ENCODE results near the gene LUZP1.
A peak's percentile ranks its signal among the peaks of the same experiment; 100 is the strongest.

Gene LUZP1

GRCh38 chr1:23168445-23169194, at the start of gene LUZP1:
LUZP1 (minus strand) TSS chr1:23168856.
- DNase-seq (ENCODE audit: low read depth): peak; percentile 97
- H3K4me1 ChIP-seq (ENCODE audit: control insufficient read depth, insufficient read depth, low read length): peaks cover 45% of the 10 kb centered on the region
- no peaks in the 10 kb centered on the region for H3K27me3 ChIP-seq (replicated peaks; ENCODE audit: control insufficient read depth, insufficient read depth, low read length)
- H3K36me3 ChIP-seq (ENCODE audit: control insufficient read depth, insufficient read depth, low read length, severe bottlenecking): no peaks in the 10 kb centered on the region
- H3K9ac ChIP-seq (ENCODE audit: low read length): peak within 1 kb of the TSS; percentile 93
- H3K4me3 ChIP-seq (ENCODE audit: low read length): peak within 1 kb of the TSS; percentile 89
- no peaks in the 10 kb centered on the region for H3K9me3 ChIP-seq (ENCODE audit: control insufficient read depth, low read length)

GRCh38 chr1:23217421-23218115, 48.9 kb upstream of the LUZP1 start, which contains the start of gene HTR1D:
HTR1D (minus strand) TSS chr1:23217502; CDS start chr1:23194219, 23,283 bp downstream.
- H3K4me1 ChIP-seq (ENCODE audit: control insufficient read depth, insufficient read depth, low read length): no peaks in the 10 kb centered on the region
- no peaks in the 10 kb centered on the region for H3K9me3 ChIP-seq (ENCODE audit: control insufficient read depth, low read length)
- no peak within 1 kb of the TSS for H3K9ac ChIP-seq (ENCODE audit: low read length)
- H3K27me3 ChIP-seq (replicated peaks; ENCODE audit: control insufficient read depth, insufficient read depth, low read length): peaks cover 59% of the 10 kb centered on the region
- H3K36me3 ChIP-seq (ENCODE audit: control insufficient read depth, insufficient read depth, low read length, severe bottlenecking): no peaks in the 10 kb centered on the region
- no peak within 1 kb of the TSS for H3K4me3 ChIP-seq (ENCODE audit: low read length)
- DNase-seq (ENCODE audit: low read depth): peak; percentile 44

DNA sequence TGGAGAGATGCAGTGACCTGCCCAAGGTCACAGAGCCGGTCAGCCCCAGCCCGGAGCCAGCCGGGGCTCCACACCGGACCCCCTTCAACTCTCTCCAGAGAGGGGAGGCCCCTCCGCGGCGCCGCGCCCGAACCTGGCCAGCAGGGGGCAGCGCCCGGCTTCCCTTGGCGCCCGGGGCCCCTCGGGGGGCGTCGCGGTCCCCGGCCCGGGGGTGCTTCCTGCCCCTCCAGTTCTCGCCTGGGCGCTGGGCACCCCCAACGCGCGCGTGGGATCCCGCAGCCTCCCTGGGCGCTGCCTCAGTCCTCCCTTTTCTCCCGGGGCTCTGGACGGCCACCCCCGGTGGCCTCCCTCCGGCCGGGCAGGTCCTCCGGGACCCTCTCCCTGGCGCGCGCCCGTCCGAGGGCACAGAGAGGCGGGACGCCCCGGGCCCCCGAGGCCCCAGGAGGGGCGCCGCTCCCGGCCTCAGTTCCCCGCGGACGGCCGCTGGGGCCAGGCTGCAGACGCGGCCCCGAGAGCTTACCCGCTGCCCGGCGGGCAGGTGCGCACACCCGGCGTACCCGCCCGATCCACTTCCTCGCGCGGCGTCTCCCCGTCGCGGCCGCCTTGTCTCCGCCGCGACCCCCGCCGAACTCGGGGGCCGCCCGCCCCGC, 48.2 kb upstream of the LUZP1 start:
- H3K27me3 ChIP-seq (replicated peaks; ENCODE audit: control insufficient read depth, insufficient read depth, low read length): peaks cover 57% of the 10 kb centered on the region
- DNase-seq (ENCODE audit: low read depth): peak; percentile 24

DNA sequence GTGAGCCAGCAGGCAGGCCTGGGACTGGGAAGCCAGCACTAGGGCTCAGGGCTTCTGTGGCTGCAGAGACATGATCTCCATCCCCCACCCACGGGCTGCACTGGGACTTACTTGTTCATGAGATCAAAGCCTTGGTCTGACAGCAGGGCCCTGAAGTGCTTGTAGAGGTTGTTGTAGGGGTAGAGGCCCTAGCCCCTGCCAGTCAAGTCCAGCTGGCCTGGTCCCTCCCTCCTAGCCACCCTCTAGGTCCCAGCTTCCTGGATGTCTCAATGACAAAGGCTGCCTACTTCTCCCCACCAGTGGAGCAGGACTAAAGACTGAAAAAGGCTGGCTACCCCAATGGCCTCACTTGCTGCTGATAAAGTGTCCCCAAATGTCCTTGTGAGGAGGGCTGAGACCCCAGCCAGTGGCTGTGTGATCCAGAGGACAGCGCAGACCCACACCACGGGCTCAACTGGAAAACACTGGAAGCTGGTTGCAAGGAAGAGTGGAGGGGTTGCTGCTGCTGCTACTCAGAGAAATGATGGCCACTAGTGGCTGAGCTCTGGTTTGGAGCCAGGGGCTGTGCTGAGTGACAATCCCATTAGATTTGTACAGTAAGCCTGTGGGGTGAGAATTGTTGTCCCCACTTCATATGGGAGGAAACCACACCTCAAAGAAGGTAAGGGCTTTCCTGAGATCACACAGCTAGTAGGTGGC, 47.2 kb upstream of the LUZP1 start:
- Histone ChIP-seq H3K36me3 (ENCODE audit: control insufficient read depth, insufficient read depth, low read length, severe bottlenecking) (no peaks in the 10 kb centered on the region), H3K4me1 (ENCODE audit: control insufficient read depth, insufficient read depth, low read length) (no peaks in the 10 kb centered on the region), H3K27me3 (replicated peaks; ENCODE audit: control insufficient read depth, insufficient read depth, low read length) (peaks cover 54% of the 10 kb centered on the region), H3K4me3 (ENCODE audit: low read length) (no peak overlapping the region), H3K9me3 (ENCODE audit: control insufficient read depth, low read length) (no peaks in the 10 kb centered on the region), H3K9ac (ENCODE audit: low read length) (no peak overlapping the region)
- DNase-seq (ENCODE audit: low read depth): no peak

More for the DNA sequence above, 48.2 kb upstream of the LUZP1 start:
- no peaks in the 10 kb centered on the region for H3K36me3 ChIP-seq (ENCODE audit: control insufficient read depth, insufficient read depth, low read length, severe bottlenecking)
- H3K9ac ChIP-seq (ENCODE audit: low read length): no peak overlapping the region
- no peaks in the 10 kb centered on the region for H3K9me3 ChIP-seq (ENCODE audit: control insufficient read depth, low read length)
- no peaks in the 10 kb centered on the region for H3K4me1 ChIP-seq (ENCODE audit: control insufficient read depth, insufficient read depth, low read length)
- H3K4me3 ChIP-seq (ENCODE audit: low read length): no peak overlapping the region

- Histone ChIP-seq H3K36me3 (ENCODE audit: control insufficient read depth, insufficient read depth, low read length, severe bottlenecking) (no peaks in the 10 kb centered on the region), H3K27me3 (replicated peaks; ENCODE audit: control insufficient read depth, insufficient read depth, low read length) (peaks cover 55% of the 10 kb centered on the region), H3K4me3 (ENCODE audit: low read length) (no peak overlapping the region), H3K9ac (ENCODE audit: low read length) (no peak overlapping the region), H3K4me1 (ENCODE audit: control insufficient read depth, insufficient read depth, low read length) (no peaks in the 10 kb centered on the region), H3K9me3 (ENCODE audit: control insufficient read depth, low read length) (no peaks in the 10 kb centered on the region)
- no peak for DNase-seq (ENCODE audit: low read depth)
Measured at GRCh38 chr1:23215291-23215690, 46.6 kb upstream of the LUZP1 start.

DNA sequence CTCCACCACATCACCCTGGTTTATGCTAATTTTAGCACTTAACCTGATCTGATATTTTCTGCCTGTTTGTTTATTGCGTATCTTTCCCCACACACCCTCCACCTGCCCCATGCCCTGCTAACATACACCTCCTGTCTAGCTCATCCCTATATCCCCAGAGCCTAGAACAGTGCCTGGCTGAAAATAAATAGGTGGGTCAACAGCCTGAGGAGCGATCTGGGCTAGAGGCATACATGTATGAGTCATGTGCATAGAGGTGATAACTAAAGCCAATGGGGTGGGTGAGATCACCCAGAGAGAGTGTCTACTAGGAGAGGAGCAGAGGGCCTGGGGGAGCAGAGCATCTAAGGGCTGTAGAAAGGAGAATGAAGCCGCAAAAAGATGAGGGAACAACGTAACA, 46.0 kb upstream of the LUZP1 start:
- no peak for DNase-seq (ENCODE audit: low read depth)
- Histone ChIP-seq H3K9ac (ENCODE audit: low read length) (no peak overlapping the region), H3K4me3 (ENCODE audit: low read length) (no peak overlapping the region), H3K9me3 (ENCODE audit: control insufficient read depth, low read length) (no peaks in the 10 kb centered on the region), H3K4me1 (ENCODE audit: control insufficient read depth, insufficient read depth, low read length) (no peaks in the 10 kb centered on the region), H3K27me3 (replicated peaks; ENCODE audit: control insufficient read depth, insufficient read depth, low read length) (peaks cover 57% of the 10 kb centered on the region), H3K36me3 (ENCODE audit: control insufficient read depth, insufficient read depth, low read length, severe bottlenecking) (no peaks in the 10 kb centered on the region)

- Histone ChIP-seq H3K4me1 (ENCODE audit: control insufficient read depth, insufficient read depth, low read length) (no peaks in the 10 kb centered on the region), H3K9me3 (ENCODE audit: control insufficient read depth, low read length) (no peaks in the 10 kb centered on the region), H3K9ac (ENCODE audit: low read length) (no peak overlapping the region), H3K27me3 (replicated peaks; ENCODE audit: control insufficient read depth, insufficient read depth, low read length) (peaks cover 45% of the 10 kb centered on the region), H3K4me3 (ENCODE audit: low read length) (no peak overlapping the region), H3K36me3 (ENCODE audit: control insufficient read depth, insufficient read depth, low read length, severe bottlenecking) (no peaks in the 10 kb centered on the region)
- no peak for DNase-seq (ENCODE audit: low read depth)
Measured at GRCh38 chr1:23211955-23212354, 43.3 kb upstream of the LUZP1 start.

DNA sequence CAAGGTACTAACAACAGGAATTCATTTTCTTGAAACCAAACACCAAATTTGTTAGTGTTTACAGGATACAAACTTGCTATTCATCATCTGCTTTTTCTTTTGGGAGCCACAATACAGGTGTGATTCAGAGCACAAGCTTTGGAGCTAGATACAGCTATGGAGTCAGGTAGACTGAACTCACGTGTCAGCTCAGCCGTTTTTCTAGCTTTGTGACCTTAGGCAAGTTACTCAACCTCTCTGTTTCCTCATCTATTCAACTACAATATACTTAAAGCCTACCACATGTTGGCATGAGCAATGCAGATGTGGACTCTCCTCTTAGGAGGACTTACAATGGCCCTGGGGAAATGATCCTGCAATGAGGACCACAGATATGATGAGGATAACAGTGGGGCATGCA, 42.3 kb upstream of the LUZP1 start:
- peaks cover 41% of the 10 kb centered on the region for H3K27me3 ChIP-seq (replicated peaks; ENCODE audit: control insufficient read depth, insufficient read depth, low read length)
- no peaks in the 10 kb centered on the region for H3K36me3 ChIP-seq (ENCODE audit: control insufficient read depth, insufficient read depth, low read length, severe bottlenecking)
- H3K9me3 ChIP-seq (ENCODE audit: control insufficient read depth, low read length): no peaks in the 10 kb centered on the region
- H3K4me3 ChIP-seq (ENCODE audit: low read length): no peak overlapping the region
- no peak for DNase-seq (ENCODE audit: low read depth)
- no peak overlapping the region for H3K9ac ChIP-seq (ENCODE audit: low read length)
- no peaks in the 10 kb centered on the region for H3K4me1 ChIP-seq (ENCODE audit: control insufficient read depth, insufficient read depth, low read length)

DNA sequence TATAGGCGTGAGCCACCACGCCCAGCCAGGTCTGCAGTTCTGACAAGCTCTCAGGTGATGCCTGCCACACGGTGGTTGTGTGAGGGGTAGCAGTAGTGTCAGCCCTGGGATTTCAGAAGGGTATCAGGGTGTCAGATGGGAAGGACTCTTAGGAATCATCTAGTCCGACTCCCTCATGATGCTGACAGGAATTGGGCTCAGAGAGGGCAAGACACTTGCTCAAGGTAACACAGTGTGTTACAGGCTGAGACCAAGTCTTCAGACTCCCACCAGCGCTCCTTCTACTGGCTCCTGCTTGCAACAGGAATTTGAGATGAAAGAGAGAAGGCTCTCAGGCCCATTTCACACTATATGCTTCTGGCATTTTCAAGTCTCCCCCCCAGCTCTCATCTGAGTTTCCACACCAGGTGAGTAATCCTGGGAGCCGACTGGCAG, 41.7 kb upstream of the LUZP1 start:
- no peak overlapping the region for H3K4me3 ChIP-seq (ENCODE audit: low read length)
- H3K9ac ChIP-seq (ENCODE audit: low read length): no peak overlapping the region
- no peaks in the 10 kb centered on the region for H3K36me3 ChIP-seq (ENCODE audit: control insufficient read depth, insufficient read depth, low read length, severe bottlenecking)
- H3K9me3 ChIP-seq (ENCODE audit: control insufficient read depth, low read length): no peaks in the 10 kb centered on the region
- H3K27me3 ChIP-seq (replicated peaks; ENCODE audit: control insufficient read depth, insufficient read depth, low read length): peaks cover 35% of the 10 kb centered on the region
- H3K4me1 ChIP-seq (ENCODE audit: control insufficient read depth, insufficient read depth, low read length): no peaks in the 10 kb centered on the region
- no peak for DNase-seq (ENCODE audit: low read depth)

- DNase-seq (ENCODE audit: low read depth): no peak
Measured at GRCh38 chr1:23209770-23210169, 41.1 kb upstream of the LUZP1 start.

GRCh38 chr1:23208527-23208926, 39.9 kb upstream of the LUZP1 start:
- Histone ChIP-seq H3K27me3 (replicated peaks; ENCODE audit: control insufficient read depth, insufficient read depth, low read length) (peaks cover 26% of the 10 kb centered on the region), H3K36me3 (ENCODE audit: control insufficient read depth, insufficient read depth, low read length, severe bottlenecking) (no peaks in the 10 kb centered on the region), H3K4me3 (ENCODE audit: low read length) (no peak overlapping the region), H3K9ac (ENCODE audit: low read length) (no peak overlapping the region), H3K9me3 (ENCODE audit: control insufficient read depth, low read length) (no peaks in the 10 kb centered on the region), H3K4me1 (ENCODE audit: control insufficient read depth, insufficient read depth, low read length) (no peaks in the 10 kb centered on the region)
- no peak for DNase-seq (ENCODE audit: low read depth)

More at GRCh38 chr1:23209770-23210169, 41.1 kb upstream of the LUZP1 start:
- no peaks in the 10 kb centered on the region for H3K9me3 ChIP-seq (ENCODE audit: control insufficient read depth, low read length)
- H3K4me3 ChIP-seq (ENCODE audit: low read length): no peak overlapping the region
- H3K4me1 ChIP-seq (ENCODE audit: control insufficient read depth, insufficient read depth, low read length): no peaks in the 10 kb centered on the region
- H3K9ac ChIP-seq (ENCODE audit: low read length): no peak overlapping the region
- H3K27me3 ChIP-seq (replicated peaks; ENCODE audit: control insufficient read depth, insufficient read depth, low read length): peaks cover 30% of the 10 kb centered on the region
- no peaks in the 10 kb centered on the region for H3K36me3 ChIP-seq (ENCODE audit: control insufficient read depth, insufficient read depth, low read length, severe bottlenecking)
